B cell (primary cell): ENCODE results near the gene RNGTT. TPM values are rescaled to one million over a fixed set of nuclear protein-coding genes. Genes with fewer than 3 reads are reported as not detected.

Source experiments
- ATAC-seq: fragments of 200-7000 bp; cut with Tn5 transposase; one replicate; pipeline ENCODE4 v1.10.0; 2021; ENCODE audit warnings: low read depth, mild to moderate bottlenecking, moderate number of reproducible peaks, moderate library complexity
- CTCF ChIA-PET: fragments of 350-600 bp; sonication (Branson Sonifier 250); formaldehyde crosslinking; loops from one replicate; lab custom pipeline; 2021; ENCODE audit warnings: antibody characterized with exemption, inconsistent platforms; lab: Charles Lee
- POLR2A ChIA-PET: fragments of 350-600 bp; sonication (Branson Sonifier 250); formaldehyde crosslinking; loops from one replicate; lab custom pipeline; 2021; ENCODE audit warnings: antibody characterized with exemption; lab: Charles Lee
- DNase-seq: peaks from one replicate; pipeline ENCODE4 v3.0.0; 2013
- H2AFZ ChIP-seq: 2 replicates; pipeline ENCODE4 v1.6.1; 2012; ENCODE audit warnings: mild to moderate bottlenecking, low read depth, low read length; ENCODE audit not compliant: insufficient read depth, poor library complexity, severe bottlenecking
- H3K27ac ChIP-seq, 2 donors: 1 replicate in 1 of 2; 2 replicates in 1 of 2; pipeline ENCODE4 v1.5.1; 2012 to 2013; ENCODE audit warnings: low read length in 2 of 2, mild to moderate bottlenecking in 2 of 2, moderate library complexity in 1 of 2
- H3K27me3 ChIP-seq, 4 experiments: fragments of 200-600 bp in 1 of 4; sonication (generic) in 1 of 4; replicated peaks in 1 of 4; 1 replicate in 2 of 4; 2 replicates in 2 of 4; pipeline versions ENCODE4 v1.6.1 to v1.7.0; 2013 to 2016; ENCODE audit warnings: low read length in 3 of 4, mild to moderate bottlenecking in 2 of 4, mixed read lengths in 1 of 4, moderate library complexity in 1 of 4; ENCODE audit not compliant: insufficient read depth in 4 of 4, control insufficient read depth in 3 of 4; ENCODE audit errors: control extremely low read depth in 1 of 4
- H3K36me3 ChIP-seq, 2 experiments: replicated peaks in 1 of 2; 1 replicate in 1 of 2; 2 replicates in 1 of 2; pipeline versions ENCODE4 v1.6.1 to v1.7.1; 2013; ENCODE audit warnings: low read length in 1 of 2; ENCODE audit not compliant: insufficient read depth in 2 of 2, control insufficient read depth in 1 of 2; ENCODE audit errors: control extremely low read depth in 1 of 2, extremely low read depth in 1 of 2
- H3K4me1 ChIP-seq, 2 donors: fragments of 200-600 bp in 1 of 2; sonication (generic) in 1 of 2; 1 replicate in 1 of 2; 2 replicates in 1 of 2; pipeline versions ENCODE4 v1.5.1 to v1.6.1; 2013 to 2017; ENCODE audit warnings: low read length in 2 of 2; ENCODE audit not compliant: control insufficient read depth in 2 of 2, insufficient read depth in 2 of 2
- H3K4me2 ChIP-seq: replicated peaks from 2 replicates; pipeline ENCODE3; 2012; ENCODE audit warnings: mild to moderate bottlenecking, low read depth, low read length; ENCODE audit not compliant: poor library complexity, severe bottlenecking
- H3K4me3 ChIP-seq, 5 experiments: fragments of 200-600 bp in 1 of 5; sonication (generic) in 1 of 5; 1 replicate in 3 of 5; 2 replicates in 2 of 5; pipeline versions ENCODE4 v1.5.1 to v1.7.0; 2011 to 2016; ENCODE audit warnings: low read length in 4 of 5, mild to moderate bottlenecking in 4 of 5, low read depth in 2 of 5, control low read depth in 1 of 5, moderate library complexity in 1 of 5; ENCODE audit not compliant: insufficient read depth in 1 of 5; ENCODE audit errors: control extremely low read depth in 1 of 5, extremely low read depth in 1 of 5
- H3K79me2 ChIP-seq: fragments of 200-600 bp; sonication (generic); one replicate; pipeline ENCODE4 v1.6.0; 2016; ENCODE audit warnings: low read length; ENCODE audit not compliant: control insufficient read depth, insufficient read depth
- H3K9ac ChIP-seq: fragments of 200-600 bp; sonication (generic); 2 replicates; pipeline ENCODE4 v1.6.1; 2017; ENCODE audit warnings: mild to moderate bottlenecking, low read length, moderate library complexity
- H3K9me3 ChIP-seq, 3 donors: one replicate each; pipeline versions ENCODE4 v1.6.1 to v1.7.1; 2013; ENCODE audit warnings: low read length in 2 of 3; ENCODE audit not compliant: control insufficient read depth in 2 of 3, insufficient read depth in 1 of 3; ENCODE audit errors: control extremely low read depth in 1 of 3
- H4K20me1 ChIP-seq: 2 replicates; pipeline ENCODE4 v1.6.0; 2012; ENCODE audit warnings: mild to moderate bottlenecking, low read length; ENCODE audit not compliant: insufficient read depth, control insufficient read depth, poor library complexity, severe bottlenecking
- H3K27ac Mint-ChIP-seq: one replicate; pipeline ENCODE4 v1.8.0; 2021; ENCODE audit warnings: mixed read lengths
- H3K27me3 Mint-ChIP-seq: one replicate; pipeline ENCODE4 v1.8.0; 2021; ENCODE audit warnings: mixed read lengths
- H3K4me1 Mint-ChIP-seq: one replicate; pipeline ENCODE4 v1.8.0; 2021; ENCODE audit warnings: mixed read lengths
- H3K4me3 Mint-ChIP-seq: one replicate; pipeline ENCODE4 v1.8.0; 2021; ENCODE audit warnings: mixed read lengths
- H3K9me3 Mint-ChIP-seq: one replicate; pipeline ENCODE4 v1.8.0; 2022; ENCODE audit warnings: mixed read lengths; ENCODE audit not compliant: insufficient read depth
- EZH2 ChIP-seq: IDR thresholded peaks from 2 replicates; pipeline ENCODE4 v1.6.1; 2012; ENCODE audit warnings: borderline replicate concordance, low read depth, mild to moderate bottlenecking, moderate library complexity, low read length; ENCODE audit not compliant: insufficient read depth, poor library complexity, severe bottlenecking
- WGBS: methylation state at CpG from one replicate; pipeline ENCODE4 v1.1.5; 2013; ENCODE audit warnings: missing lambda C conversion rate; ENCODE audit not compliant: insufficient coverage; 5-methylcytosine and 5-hydroxymethylcytosine counted together
- intact Hi-C: fragments of 100-400 bp; cut with micrococcal nuclease; formaldehyde crosslinking; loops from one replicate; pipeline ENCODE4 v1.10.0; 2022
- polyA plus RNA-seq: library from polyadenylated mRNA; depleted of rRNA; stranded (reverse); fragments of >200 nt; gene quantifications from 2 replicates; pipeline ENCODE4 v1.2.3, GENCODE V29; 2012
- total RNA-seq, 2 donors: library from RNA; stranded (reverse); fragments of 120-200 nt in 1 of 2; gene quantifications; 1 replicate in 1 of 2; 2 replicates in 1 of 2; pipeline versions ENCODE4 v1.2.3 to v1.2.4, GENCODE V29; 2013 to 2022
- TF ChIP-seq, protein P1 (sequence below): fragments of 200-600 bp; IDR thresholded peaks from one replicate; pipeline ENCODE4 v1.8.0; 2022; ENCODE audit warnings: antibody characterized with exemption, mild to moderate bottlenecking

RNGTT gene
- total and polyA plus RNA-seq, 2 donors (not counting 1 experiment from before 2014, with no cell fraction given), result 10.8 to 29.1 TPM

DNA sequence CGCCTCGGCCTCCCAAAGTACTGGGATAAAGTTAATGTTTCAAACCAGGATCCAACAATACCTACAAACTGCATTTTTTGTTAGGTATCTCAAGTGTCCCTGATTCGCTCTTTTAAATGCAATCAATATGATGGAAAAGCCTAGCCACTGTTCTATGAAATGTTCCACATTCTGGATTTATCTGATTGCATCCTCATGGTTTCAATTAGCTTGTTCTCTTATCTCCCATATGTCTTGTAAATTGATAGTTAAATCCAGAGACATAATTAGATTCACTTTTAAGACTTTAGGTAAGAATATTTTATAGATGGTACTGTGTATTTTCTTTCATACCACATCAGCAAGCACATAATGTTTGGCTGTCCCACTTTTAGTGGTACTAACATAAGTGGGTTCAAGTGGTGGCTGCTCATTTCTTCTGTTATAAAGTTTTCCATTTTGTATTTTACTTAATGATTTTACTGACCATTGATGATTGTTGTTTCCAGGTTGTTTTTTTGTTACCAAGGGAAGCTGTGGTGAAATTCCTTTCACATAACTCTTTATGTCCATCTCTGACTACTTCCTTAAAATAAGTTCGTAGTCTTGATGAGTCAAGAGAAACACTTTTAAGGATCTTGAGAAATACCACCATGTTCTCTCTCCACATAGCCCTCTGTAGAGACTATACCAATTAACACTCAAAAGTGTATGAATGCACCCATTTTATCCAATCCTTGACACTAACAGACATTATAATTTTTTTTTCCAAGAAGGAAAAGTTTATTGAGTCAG is 40.5 kb downstream of the RNGTT start:
- H3K4me2 ChIP-seq, result no peak overlapping the region
- no peak overlapping the region for H3K27ac ChIP-seq
- CTCF ChIA-PET, result no interaction called here
- H3K9ac ChIP-seq, result no peak overlapping the region
- TF ChIP-seq, protein P1, sequence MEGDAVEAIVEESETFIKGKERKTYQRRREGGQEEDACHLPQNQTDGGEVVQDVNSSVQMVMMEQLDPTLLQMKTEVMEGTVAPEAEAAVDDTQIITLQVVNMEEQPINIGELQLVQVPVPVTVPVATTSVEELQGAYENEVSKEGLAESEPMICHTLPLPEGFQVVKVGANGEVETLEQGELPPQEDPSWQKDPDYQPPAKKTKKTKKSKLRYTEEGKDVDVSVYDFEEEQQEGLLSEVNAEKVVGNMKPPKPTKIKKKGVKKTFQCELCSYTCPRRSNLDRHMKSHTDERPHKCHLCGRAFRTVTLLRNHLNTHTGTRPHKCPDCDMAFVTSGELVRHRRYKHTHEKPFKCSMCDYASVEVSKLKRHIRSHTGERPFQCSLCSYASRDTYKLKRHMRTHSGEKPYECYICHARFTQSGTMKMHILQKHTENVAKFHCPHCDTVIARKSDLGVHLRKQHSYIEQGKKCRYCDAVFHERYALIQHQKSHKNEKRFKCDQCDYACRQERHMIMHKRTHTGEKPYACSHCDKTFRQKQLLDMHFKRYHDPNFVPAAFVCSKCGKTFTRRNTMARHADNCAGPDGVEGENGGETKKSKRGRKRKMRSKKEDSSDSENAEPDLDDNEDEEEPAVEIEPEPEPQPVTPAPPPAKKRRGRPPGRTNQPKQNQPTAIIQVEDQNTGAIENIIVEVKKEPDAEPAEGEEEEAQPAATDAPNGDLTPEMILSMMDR, result no peak
- TF ChIP-seq EZH2, result no peak
- POLR2A ChIA-PET, result no interaction called here
- H3K9me3 ChIP-seq, result no peaks in the 10 kb centered on the region
- no peak overlapping the region for H3K4me3 ChIP-seq
- 100% methylated on average over 3 of the region's 4 CpGs for WGBS
- no peaks in the 10 kb centered on the region for H3K4me1 ChIP-seq
- Mint-ChIP-seq H3K4me1 (peaks cover 5% of the 10 kb centered on the region), H3K4me3 (no peak overlapping the region), H3K9me3 (no peaks in the 10 kb centered on the region), H3K27me3 (no peaks in the 10 kb centered on the region), H3K27ac (no peak overlapping the region)
- intact Hi-C loops, result no loop called here
- DNase-seq (no peak), ATAC-seq (no peak)
- H3K36me3 ChIP-seq, result peaks cover 3 to 20% of the 10 kb centered on the region in 2 experiments
- H4K20me1 ChIP-seq, result no peaks in the 10 kb centered on the region
- H2AFZ ChIP-seq, result no peak overlapping the region
- H3K79me2 ChIP-seq, result peaks cover 11% of the 10 kb centered on the region
- no peaks in the 10 kb centered on the region for H3K27me3 ChIP-seq

DNA sequence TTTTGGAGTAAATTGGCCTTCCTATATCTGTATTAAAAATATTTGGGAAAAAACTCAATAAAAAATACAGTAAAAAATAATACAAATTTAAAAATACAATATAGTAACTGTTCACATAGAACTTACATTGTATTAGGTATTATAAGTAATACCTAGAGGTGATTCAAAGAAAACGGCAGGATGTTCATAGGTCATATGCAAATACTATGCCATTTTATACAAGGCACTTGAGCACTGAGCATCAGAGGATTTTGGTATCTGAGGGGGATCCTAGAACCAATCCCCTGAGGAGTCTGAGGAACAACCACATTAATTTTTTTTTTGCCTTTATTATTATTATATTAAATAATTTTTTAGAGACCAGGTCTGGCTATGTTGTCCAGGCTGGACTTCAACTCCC is 41.7 kb downstream of the RNGTT start:
- Mint-ChIP-seq H3K9me3 (no peaks in the 10 kb centered on the region), H3K27me3 (no peaks in the 10 kb centered on the region)
- H3K9ac ChIP-seq, result no peak overlapping the region

More for the DNA sequence above, 41.7 kb downstream of the RNGTT start:
- Histone ChIP-seq H3K27ac (no peak overlapping the region), H3K36me3 (peaks cover 3 to 20% of the 10 kb centered on the region in 2 experiments), H3K79me2 (peaks cover 13% of the 10 kb centered on the region), H3K4me2 (no peak overlapping the region), H3K4me1 (no peaks in the 10 kb centered on the region), H3K27me3 (no peaks in the 10 kb centered on the region), H2AFZ (no peak overlapping the region), H3K4me3 (no peak overlapping the region), H4K20me1 (no peaks in the 10 kb centered on the region), H3K9me3 (no peaks in the 10 kb centered on the region)
- ATAC-seq, result no peak
- POLR2A ChIA-PET, result interaction anchor here (0.7 kb wide), 1 partner anchor 160 kb away, joined by 3 read pairs; no protein-coding TSS in a partner anchor
- no peak overlapping the region for H3K27ac Mint-ChIP-seq
- no CpG with 5 or more reads among the region's 1 CpG for WGBS
- TF ChIP-seq, protein P1, result no peak
- no peak for TF ChIP-seq EZH2
- intact Hi-C loops, result no loop called here
- CTCF ChIA-PET, result interaction anchor here (0.9 kb wide), 1 partner anchor 22 kb away, joined by 3 read pairs; no protein-coding TSS in a partner anchor
- H3K4me1 Mint-ChIP-seq, result peaks cover 7% of the 10 kb centered on the region
- DNase-seq, result no peak
- no peak overlapping the region for H3K4me3 Mint-ChIP-seq
